T-helper 1 cell (primary cell): ENCODE measurements around the gene RTN4.
A peak's percentile ranks its signal among the peaks of the same experiment; 100 is the strongest.

Experiments
- DNase-seq, 5 donors: peaks; one replicate each; pipeline ENCODE4 v3.0.0-alpha.2; 2012 to 2020

RTN4 gene

GRCh38 chr2:54966837-54967236 is 83.4 kb downstream of the RTN4 start:
- DNase-seq = no peak

- no peak for DNase-seq
These were observed 84.0 kb downstream of the RTN4 start for GRCh38 chr2:54966165-54966832.

GRCh38 chr2:54965425-54965824 is 84.8 kb downstream of the RTN4 start:
- no peak for DNase-seq

- no peak for DNase-seq
These were observed 85.4 kb downstream of the RTN4 start for GRCh38 chr2:54964816-54965215.

GRCh38 chr2:54964271-54964670 is 86.0 kb downstream of the RTN4 start:
- no peak for DNase-seq

DNA sequence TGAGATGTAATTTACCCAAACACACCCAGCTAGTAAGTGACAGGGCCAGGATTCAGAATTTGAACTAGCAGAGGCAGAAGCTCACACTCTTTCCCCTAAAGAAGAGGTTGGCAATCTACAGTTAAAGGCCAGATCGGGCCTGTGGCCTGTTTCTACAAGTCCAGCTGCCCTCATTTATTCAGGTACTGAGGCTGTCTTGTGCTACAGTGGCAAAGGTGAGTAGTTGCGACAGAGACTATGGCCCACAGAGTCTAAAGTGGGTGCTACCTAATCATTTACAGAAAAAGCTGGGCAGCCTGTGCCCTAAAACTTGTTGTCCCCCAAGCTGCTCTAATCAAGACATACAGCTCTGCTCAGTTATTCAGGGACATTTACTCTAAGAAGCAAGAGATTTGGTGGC is 86.8 kb downstream of the RTN4 start:
- DNase-seq = no peak

DNA sequence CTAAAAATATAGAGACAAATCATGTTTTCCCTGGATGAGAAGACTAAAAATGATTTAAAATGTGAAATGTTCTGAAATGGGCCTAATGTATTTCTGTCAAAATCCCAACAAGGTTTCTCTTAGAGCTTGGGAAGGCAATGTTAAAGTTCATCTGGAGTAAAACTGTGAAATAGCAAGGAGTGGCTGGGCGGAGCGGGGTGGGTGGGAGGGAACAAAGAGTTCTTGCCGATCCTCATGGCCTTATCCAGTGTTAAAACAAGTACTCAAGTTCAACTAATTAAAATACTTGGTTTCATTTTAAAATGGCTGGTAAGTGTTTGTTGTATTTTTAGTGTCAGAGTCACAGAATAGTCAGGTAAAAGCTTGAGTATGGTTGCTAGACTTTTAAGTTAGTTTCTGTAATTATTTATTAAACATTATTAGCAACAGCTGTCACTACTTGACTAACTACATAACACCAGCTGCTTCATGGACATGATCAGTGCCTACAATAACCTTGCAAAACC is 87.3 kb downstream of the RTN4 start:
- no peak for DNase-seq

DNA sequence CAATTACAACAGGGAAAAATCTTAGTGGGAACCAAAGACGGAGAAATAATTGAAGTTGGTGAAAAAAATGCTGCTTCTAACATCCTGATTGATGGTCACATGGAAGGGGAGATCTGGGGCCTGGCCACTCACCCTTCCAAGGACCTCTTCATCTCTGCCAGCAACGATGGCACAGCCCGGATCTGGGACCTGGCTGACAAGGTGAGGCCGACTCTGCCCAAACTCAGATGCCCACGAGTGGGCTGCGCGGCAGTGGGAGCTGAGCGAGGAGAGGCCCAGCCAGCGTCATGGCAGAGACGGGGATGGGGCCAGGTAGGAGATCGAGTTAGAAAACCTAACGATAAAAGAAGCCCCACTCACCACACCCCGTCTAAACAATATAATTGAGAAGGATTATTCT is 87.7 kb downstream of the RTN4 start:
- DNase-seq = no peak

GRCh38 chr2:54960164-54960563 is 90.1 kb downstream of the RTN4 start:
- DNase-seq = no peak

GRCh38 chr2:54958717-54959371 is 91.4 kb downstream of the RTN4 start:
- no peak for DNase-seq

- DNase-seq = no peak
These were observed 92.8 kb downstream of the RTN4 start for GRCh38 chr2:54957321-54957999.

- DNase-seq = no peak
These were observed 94.1 kb downstream of the RTN4 start for GRCh38 chr2:54956111-54956627.

GRCh38 chr2:54955358-54956110 is 94.7 kb downstream of the RTN4 start:
- no peak for DNase-seq

GRCh38 chr2:54954705-54955357 is 95.4 kb downstream of the RTN4 start:
- no peak for DNase-seq

DNA sequence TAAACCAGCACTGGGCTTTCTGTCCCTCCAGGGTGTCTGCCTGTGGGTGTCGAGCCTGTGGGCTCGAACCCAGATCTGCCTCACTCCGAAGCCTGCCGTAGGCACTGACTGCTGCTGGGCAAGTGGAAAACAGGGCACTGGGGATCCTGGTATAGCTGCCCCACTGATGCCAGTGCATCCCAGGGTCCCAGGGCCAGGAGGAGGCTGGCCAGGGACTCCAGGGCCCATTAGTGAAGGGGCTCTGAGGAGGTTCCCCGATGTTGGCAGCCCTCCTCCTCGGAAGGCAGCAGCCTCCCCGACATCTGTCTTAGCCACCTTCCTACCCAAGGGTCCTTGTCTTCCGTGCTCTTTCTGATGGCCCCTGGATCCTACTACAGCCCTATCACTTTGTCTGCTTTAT is 96.1 kb downstream of the RTN4 start:
- no peak for DNase-seq

GRCh38 chr2:54952978-54953456 is 97.2 kb downstream of the RTN4 start:
- DNase-seq = peak in 1 of 5 donors; percentile 42

DNA sequence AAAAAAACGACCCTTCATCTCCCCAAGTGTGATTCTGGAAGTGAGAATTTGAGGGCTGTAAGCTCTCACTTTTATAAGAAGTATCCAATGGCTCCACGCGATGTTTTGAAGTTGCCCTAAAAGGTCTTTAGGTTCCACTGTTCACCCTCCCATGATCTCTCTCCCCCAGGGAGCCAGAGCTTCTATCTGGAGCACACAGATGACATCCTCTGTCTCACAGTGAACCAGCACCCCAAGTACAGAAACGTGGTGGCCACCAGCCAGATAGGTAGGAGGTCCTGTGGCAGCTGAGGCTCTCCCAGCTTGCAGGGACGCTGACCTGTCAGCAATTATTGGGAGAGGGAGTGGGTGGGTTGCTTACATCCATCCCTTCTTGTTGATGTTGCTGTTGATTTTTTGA is 97.8 kb downstream of the RTN4 start:
- DNase-seq = no peak

- DNase-seq = no peak
These were observed 99.4 kb downstream of the RTN4 start for GRCh38 chr2:54950811-54951210.

DNA sequence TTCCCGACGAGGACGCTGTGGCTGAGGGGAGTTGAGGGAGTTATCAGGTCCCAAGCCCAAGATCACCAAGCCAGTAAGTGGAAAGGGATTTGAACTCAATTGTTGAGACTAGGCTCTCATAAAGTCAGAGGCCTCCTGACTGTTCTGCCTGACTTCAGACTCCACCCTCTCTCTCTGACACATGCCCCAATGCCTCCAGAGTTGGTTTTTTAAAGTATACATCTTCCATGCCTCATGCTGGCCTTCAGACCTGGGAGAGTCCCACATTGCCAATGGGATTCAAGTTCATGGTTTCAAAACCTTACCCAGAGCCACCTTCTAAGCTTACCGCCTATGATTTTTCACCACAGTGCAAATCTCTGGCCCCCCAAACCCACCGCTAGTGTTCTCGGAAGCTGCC is 100.8 kb downstream of the RTN4 start:
- DNase-seq = no peak

DNA sequence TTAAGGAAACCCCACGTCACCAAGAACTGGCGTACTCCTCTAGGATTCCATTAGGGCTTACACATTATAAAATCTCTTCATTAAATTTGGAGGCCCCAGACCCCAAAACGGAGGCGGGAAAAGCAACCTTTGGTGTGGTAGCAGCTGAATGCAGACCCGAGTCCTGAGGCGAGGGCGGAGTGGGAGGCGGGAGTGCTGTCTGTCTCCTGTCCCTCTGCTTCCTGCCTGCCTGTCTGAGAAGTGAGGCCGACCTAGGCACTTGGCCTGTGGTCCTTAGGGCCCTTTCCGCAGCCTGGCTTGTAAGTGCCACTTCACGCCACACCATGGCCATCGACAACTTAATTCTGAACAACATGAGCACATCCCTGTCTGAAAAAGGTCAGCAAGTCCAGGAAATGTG is 102.1 kb downstream of the RTN4 start:
- no peak for DNase-seq

- no peak for DNase-seq
These were observed 102.6 kb downstream of the RTN4 start for GRCh38 chr2:54947646-54948045.

DNA sequence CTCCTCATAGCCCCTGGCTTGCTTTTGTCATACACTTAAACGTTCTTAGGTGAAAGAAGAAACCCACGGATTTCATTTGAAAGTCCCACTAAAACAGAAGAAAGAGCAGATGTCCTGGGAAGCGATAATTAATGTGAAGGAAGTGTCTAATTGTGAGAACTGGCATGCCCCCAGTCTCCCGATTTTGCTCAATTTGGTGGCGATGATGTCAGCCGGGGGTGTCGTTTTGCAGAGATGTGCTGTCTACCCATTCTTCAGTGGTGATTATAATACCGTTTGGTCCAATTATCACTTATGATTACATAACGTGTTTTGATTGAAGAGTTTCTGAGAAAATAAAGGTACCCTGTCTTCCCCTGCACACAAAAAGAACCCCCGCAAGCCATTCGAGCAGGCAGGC is 103.1 kb downstream of the RTN4 start:
- DNase-seq = no peak
